D721Med (cell line): Measurements from ENCODE around the gene SEC11C.

Experiments used
- DNase-seq: peaks from one replicate; pipeline ENCODE4 v3.0.0; 2011; ENCODE audit warnings: low spot score; ENCODE audit not compliant: insufficient read length
- FAIRE-seq: peaks from 2 replicates; lab custom pipeline; 2011; peaks lifted over from hg19 to GRCh38; lab: Jason Lieb, UNC
- CTCF ChIP-seq: IDR thresholded peaks from 2 replicates; pipeline ENCODE4 v1.5.1; 2012; ENCODE audit warnings: mild to moderate bottlenecking, control low read depth; ENCODE audit not compliant: insufficient read depth; ENCODE audit errors: missing control alignments

SEC11C gene

GRCh38 chr18:59139615-59140301 lies at the start of gene SEC11C:
SEC11C (plus strand) TSS chr18:59139884; CDS start chr18:59139949, 65 bp downstream.
- DNase-seq: peak; percentile 99
- FAIRE-seq: no peak
- no peak for TF ChIP-seq CTCF

- DNase-seq: no peak
- TF ChIP-seq CTCF: no peak
- FAIRE-seq: no peak
Measured at GRCh38 chr18:59090966-59091603, 48.6 kb upstream of the SEC11C start.

- no peak for TF ChIP-seq CTCF
- no peak for FAIRE-seq
Measured at GRCh38 chr18:59093668-59094067, 46.0 kb upstream of the SEC11C start.

GRCh38 chr18:59094569-59094968 lies 45.1 kb upstream of the SEC11C start:
- FAIRE-seq: peak; percentile 96
- DNase-seq: no peak

More at GRCh38 chr18:59093668-59094067, 46.0 kb upstream of the SEC11C start:
- DNase-seq: no peak

GRCh38 chr18:59096098-59096789 lies 43.4 kb upstream of the SEC11C start:
- TF ChIP-seq CTCF: no peak
- peak; percentile 93 for FAIRE-seq
- DNase-seq: no peak

More at GRCh38 chr18:59094569-59094968, 45.1 kb upstream of the SEC11C start:
- no peak for TF ChIP-seq CTCF

- FAIRE-seq (peak; percentile 61), DNase-seq (no peak)
- TF ChIP-seq CTCF: no peak
Measured at GRCh38 chr18:59101830-59102414, 37.8 kb upstream of the SEC11C start.
